HG02885 (cell line): Measurements from ENCODE around the gene RAPGEF2.

Source experiments
- ATAC-seq: cut with Tn5 transposase; IDR thresholded peaks from one replicate; pipeline ENCODE4 v1.9.1; 2021; ENCODE audit warnings: mild to moderate bottlenecking; ENCODE audit not compliant: unreplicated experiment, poor library complexity

Gene RAPGEF2

GRCh38 chr4:159269116-159269515, 166.2 kb downstream of the RAPGEF2 start:
- ATAC-seq, result no peak

- ATAC-seq, result no peak
Measured at GRCh38 chr4:159269956-159270355, 167.1 kb downstream of the RAPGEF2 start.

- ATAC-seq, result no peak
Measured at GRCh38 chr4:159271856-159272255, 169.0 kb downstream of the RAPGEF2 start.

GRCh38 chr4:159272273-159273140, 169.6 kb downstream of the RAPGEF2 start:
- no peak for ATAC-seq

- no peak for ATAC-seq
Measured at GRCh38 chr4:159273141-159273438, 170.2 kb downstream of the RAPGEF2 start.

DNA sequence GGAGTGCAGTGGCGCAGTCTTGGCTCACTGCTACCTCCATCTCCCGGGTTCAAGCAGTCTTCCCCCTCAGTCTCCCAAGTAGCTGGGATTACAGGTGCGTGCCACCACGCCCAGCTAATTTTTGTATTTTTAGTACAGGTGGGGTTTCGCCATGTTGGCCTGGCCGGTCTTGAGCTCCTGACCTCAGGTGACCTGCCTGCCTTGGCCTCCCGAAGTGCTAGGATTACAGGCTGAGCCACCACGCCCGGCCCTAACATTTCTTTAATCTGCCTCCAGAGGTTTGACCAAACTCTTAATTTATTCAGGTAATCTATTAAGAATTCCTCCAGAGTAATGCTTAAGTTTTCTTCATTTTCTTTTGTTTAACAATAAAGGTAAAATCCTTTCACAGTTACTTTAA, 171.0 kb downstream of the RAPGEF2 start:
- no peak for ATAC-seq

DNA sequence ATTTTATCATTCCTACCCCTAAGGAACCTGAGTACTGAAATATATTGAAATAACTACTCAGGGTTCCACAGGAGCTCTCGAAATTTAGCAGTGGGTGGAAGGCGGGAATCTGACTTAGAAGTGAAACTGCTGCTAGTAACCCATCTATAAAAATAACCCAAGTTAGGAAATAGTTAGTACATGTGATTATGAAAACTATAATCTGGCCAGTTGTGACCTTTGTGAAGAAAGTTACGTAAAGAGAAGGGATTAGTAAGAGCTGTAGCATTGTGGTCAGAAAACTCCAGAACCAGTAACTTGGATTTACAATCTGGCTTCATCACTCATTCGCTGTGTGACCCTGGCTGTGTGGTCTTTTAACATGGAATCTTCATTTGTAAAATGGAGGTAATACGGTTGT, 175.5 kb downstream of the RAPGEF2 start:
- peak; percentile 59 for ATAC-seq

DNA sequence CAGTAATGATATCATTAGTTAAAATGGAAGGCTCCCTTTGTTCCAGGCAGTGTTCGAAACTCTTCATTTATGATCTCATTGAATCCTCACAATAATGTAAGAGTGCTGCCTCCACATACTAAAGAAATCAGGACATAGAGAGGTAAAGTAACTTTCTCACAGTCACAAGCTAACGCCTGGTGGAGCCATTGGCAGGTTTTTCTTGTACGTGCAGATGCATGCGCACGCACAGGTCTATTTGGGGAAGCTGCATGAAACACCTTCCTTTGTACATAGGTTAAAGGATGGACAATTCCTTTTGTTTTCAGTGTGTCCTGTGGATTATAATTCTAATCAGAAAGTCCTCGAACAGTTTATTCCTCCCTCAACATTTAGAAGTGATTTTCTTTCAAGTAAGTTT, 176.2 kb downstream of the RAPGEF2 start:
- ATAC-seq, result no peak

GRCh38 chr4:159280442-159281172, 177.7 kb downstream of the RAPGEF2 start:
- ATAC-seq, result no peak

- ATAC-seq, result no peak
Measured at GRCh38 chr4:159281771-159282170, 178.9 kb downstream of the RAPGEF2 start.

GRCh38 chr4:159282329-159282728, 179.4 kb downstream of the RAPGEF2 start:
- no peak for ATAC-seq

GRCh38 chr4:159282944-159283343, 180.1 kb downstream of the RAPGEF2 start:
- ATAC-seq, result no peak

GRCh38 chr4:159283696-159284095, 180.8 kb downstream of the RAPGEF2 start:
- no peak for ATAC-seq

- no peak for ATAC-seq
Measured at GRCh38 chr4:159284113-159284512, 181.2 kb downstream of the RAPGEF2 start.

GRCh38 chr4:159284733-159285132, 181.9 kb downstream of the RAPGEF2 start:
- ATAC-seq, result no peak

DNA sequence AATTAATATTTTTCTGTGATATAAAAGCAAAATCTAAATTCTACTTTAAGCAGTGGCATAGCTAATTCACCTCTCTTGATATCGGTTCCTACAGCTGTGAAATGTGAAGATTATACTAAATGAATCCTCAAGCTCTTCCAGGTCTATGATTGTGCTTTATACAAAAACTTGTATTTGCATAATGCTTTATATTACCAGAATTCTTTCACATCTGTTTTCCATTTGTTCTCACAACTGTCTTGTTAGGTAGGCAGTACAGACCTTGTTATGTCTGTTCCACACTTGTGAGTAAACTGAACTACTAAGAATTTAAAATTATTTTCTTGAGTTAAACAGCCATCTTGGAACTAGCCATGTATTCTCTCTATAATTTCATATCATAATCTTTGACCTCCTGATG, 184.9 kb downstream of the RAPGEF2 start:
- ATAC-seq, result no peak

DNA sequence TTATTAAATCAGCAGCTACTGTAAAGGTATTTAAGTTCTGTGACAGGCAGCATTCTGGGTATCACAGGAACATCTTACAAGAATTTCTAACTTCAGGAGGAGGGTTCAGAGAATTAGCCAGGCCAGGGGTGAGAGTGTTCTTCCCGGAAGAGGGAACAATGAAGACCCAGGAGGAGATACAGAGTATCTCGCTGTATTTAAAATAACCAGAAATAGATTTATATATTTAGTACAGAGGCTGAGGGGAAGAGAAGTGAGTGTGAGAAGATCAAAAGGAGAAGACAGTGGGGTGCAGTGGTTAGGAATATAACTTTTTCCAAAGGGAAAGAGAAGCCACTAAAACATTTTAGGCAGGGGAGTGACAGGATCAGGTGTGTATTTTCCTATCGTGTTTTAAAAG, 186.8 kb downstream of the RAPGEF2 start:
- ATAC-seq, result no peak

DNA sequence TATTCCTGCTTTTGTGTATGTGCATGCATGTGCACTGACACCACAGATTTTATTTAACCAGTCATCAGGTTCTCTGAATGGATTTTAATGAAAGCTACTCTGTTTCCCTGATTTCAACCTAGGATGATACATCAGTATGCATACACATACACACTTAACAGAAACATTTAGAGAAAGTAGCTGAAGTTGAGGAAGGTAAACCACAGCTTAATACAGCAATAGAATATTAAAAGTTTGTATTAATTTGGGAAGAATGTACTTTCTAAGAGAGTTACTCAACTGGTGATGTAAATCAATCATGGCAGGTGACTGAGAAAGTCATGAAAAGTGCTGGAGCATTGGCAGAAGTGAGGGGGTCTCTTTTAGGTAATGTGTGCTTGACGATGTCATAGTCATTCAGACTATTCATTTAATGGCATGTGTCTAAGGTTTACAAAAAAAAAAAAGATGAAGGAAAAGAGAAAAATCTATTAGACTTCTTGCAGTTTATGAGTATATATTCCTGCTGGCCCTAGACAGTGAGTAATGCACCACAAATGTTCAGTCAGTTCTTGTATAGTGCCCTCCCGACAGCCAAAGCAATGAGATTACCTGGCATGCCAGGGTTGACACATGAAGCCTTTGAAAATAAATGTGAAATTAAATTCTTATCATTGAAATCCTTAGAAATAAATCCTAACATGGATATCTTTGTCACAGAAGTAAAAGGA, 187.6 kb downstream of the RAPGEF2 start:
- ATAC-seq, result no peak

DNA sequence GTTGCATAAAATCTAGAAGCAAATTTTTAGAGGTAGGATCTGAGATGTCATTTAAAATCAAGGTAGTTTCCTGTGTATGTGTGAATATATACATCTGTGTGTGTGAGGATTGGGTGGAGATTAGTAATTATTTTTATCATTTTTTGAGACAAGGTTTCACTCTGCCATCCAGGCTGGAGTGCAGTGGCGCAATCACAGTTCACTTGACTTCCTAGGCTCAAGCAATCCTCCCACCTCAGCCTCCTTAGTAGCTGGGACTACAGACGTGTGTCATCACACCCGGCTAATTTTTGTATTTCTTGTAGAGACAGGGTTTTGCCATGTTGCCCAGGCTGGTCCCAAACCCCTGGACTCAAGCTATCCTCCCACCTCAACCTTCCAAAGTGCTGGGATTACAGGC, 188.3 kb downstream of the RAPGEF2 start:
- ATAC-seq, result no peak

GRCh38 chr4:159292137-159292896, 189.4 kb downstream of the RAPGEF2 start:
- ATAC-seq, result no peak
